ENCODE measurements around the gene CPO.

Gene CPO

GRCh38 chr2:207014424-207014823 lies 75.1 kb downstream of the CPO start:
- no peak for DNase-seq (ENCODE audit: low read depth)

- no peak for DNase-seq (ENCODE audit: low read depth)
These were observed 76.6 kb downstream of the CPO start for GRCh38 chr2:207015901-207016300.

Data from fibroblast of gingiva (primary cell).